Esophagus muscularis mucosa (tissue), 4 donors: ENCODE data around the gene METTL15. TPM values are rescaled to one million over a fixed set of nuclear protein-coding genes. Genes with fewer than 3 reads are reported as not detected.
"Not testable (repeated sequence)": the region's sequence is repeated elsewhere in the genome, so short reads cannot be mapped to it uniquely, and the experiment has no call there.

Source experiments
- DNase-seq: peaks from one replicate; pipeline ENCODE4 v3.0.0-alpha.2; 2017; ENCODE audit errors: extremely low spot score
- H3K27ac ChIP-seq, 4 donors: fragments of 200-600 bp; sonication (generic); replicated peaks in 1 of 4; 1 replicate in 3 of 4; 2 replicates in 1 of 4; pipeline ENCODE4 v1.5.1; 2016 to 2019; ENCODE audit warnings: mild to moderate bottlenecking in 1 of 4
- H3K27me3 ChIP-seq, 4 donors: fragments of 200-600 bp; sonication (generic); one replicate each; pipeline versions ENCODE4 v1.5.1 to v1.6.0; 2016 to 2019
- H3K36me3 ChIP-seq, 4 donors: fragments of 200-600 bp; sonication (generic); one replicate each; pipeline ENCODE4 v1.5.1; 2016 to 2019
- H3K4me1 ChIP-seq, 4 donors: fragments of 200-600 bp; sonication (generic); one replicate each; pipeline ENCODE4 v1.5.1; 2016 to 2019
- H3K4me3 ChIP-seq, 4 donors: fragments of 200-600 bp; sonication (generic); 1 replicate in 2 of 4; 2 replicates in 2 of 4; pipeline ENCODE4 v1.5.1; 2016 to 2019; ENCODE audit warnings: mild to moderate bottlenecking in 4 of 4, moderate library complexity in 1 of 4
- H3K9me3 ChIP-seq, 4 donors: fragments of 200-600 bp; sonication (generic); 1 replicate in 3 of 4; 2 replicates in 1 of 4; pipeline ENCODE4 v1.5.1; 2016 to 2019
- EP300 ChIP-seq: sonication (generic); formaldehyde crosslinking; IDR thresholded peaks from one replicate; pipeline ENCODE4 v1.6.1; 2017; ENCODE audit warnings: antibody characterized with exemption
- POLR2A ChIP-seq: fragments of 450-650 bp; IDR thresholded peaks from one replicate; pipeline ENCODE4 v1.6.1; 2017; ENCODE audit warnings: antibody characterized with exemption, moderate library complexity, mild to moderate bottlenecking, low read depth
- POLR2AphosphoS5 ChIP-seq, 2 donors: sonication (generic); formaldehyde crosslinking; IDR thresholded peaks; one replicate each; pipeline ENCODE4 v1.6.1; 2017; ENCODE audit warnings: antibody characterized with exemption in 2 of 2
- WGBS: methylation state at CpG from one replicate; pipeline ENCODE4 v1.1.5; 2018; 5-methylcytosine and 5-hydroxymethylcytosine counted together
- intact Hi-C: fragments of 100-400 bp; cut with DNase I; formaldehyde crosslinking; loops from one replicate; pipeline ENCODE4 v1.15.1; 2023
- total RNA-seq, 4 donors: library from RNA; depleted of rRNA; stranded (reverse); fragments of >200 nt; gene quantifications; one replicate each; pipeline versions ENCODE4 v1.1.0 to v1.2.1, GENCODE V29; 2016
- TF ChIP-seq, protein P1 (sequence below), 3 experiments: fragments of 200-600 bp in 2 of 3; fragments of 450-650 bp in 1 of 3; sonication (generic) in 2 of 3; IDR thresholded peaks; one replicate each; pipeline ENCODE4 v1.5.1; 2017 to 2019; ENCODE audit warnings: antibody characterized with exemption in 3 of 3, mild to moderate bottlenecking in 2 of 3, moderate library complexity in 1 of 3

The METTL15 gene
- total RNA-seq, 4 donors from 2014 or later, result 7.5 to 10.0 (median 8.5) TPM

DNA sequence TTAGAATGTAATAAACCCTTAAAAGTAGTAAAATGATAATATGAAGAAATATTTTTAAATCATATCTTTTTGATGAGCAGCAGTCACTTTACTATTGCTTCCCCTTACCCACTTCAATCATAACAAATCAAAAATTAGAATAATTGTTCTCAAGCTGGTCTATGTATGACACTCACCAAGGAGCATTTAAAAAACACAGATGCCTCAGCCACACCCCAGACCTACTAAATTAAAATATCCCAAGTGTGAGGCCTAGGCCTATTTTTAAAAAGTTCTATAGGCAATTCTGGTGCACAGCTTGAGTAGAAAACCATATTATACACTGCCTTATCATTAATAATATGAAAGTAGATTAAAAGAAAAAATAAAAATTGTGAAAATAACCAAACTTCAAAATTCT lies 15.4 kb upstream of the METTL15 start:
- no peaks in the 10 kb centered on the region for H3K4me1 ChIP-seq
- intact Hi-C loops, result no loop called here
- H3K4me3 ChIP-seq, result no peak overlapping the region
- TF ChIP-seq POLR2AphosphoS5 (IDR thresholded peaks at IDR 0.05), result no peak
- TF ChIP-seq EP300, result no peak
- TF ChIP-seq, protein P1, sequence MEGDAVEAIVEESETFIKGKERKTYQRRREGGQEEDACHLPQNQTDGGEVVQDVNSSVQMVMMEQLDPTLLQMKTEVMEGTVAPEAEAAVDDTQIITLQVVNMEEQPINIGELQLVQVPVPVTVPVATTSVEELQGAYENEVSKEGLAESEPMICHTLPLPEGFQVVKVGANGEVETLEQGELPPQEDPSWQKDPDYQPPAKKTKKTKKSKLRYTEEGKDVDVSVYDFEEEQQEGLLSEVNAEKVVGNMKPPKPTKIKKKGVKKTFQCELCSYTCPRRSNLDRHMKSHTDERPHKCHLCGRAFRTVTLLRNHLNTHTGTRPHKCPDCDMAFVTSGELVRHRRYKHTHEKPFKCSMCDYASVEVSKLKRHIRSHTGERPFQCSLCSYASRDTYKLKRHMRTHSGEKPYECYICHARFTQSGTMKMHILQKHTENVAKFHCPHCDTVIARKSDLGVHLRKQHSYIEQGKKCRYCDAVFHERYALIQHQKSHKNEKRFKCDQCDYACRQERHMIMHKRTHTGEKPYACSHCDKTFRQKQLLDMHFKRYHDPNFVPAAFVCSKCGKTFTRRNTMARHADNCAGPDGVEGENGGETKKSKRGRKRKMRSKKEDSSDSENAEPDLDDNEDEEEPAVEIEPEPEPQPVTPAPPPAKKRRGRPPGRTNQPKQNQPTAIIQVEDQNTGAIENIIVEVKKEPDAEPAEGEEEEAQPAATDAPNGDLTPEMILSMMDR (IDR thresholded peaks at IDR 0.05), result no peak
- no peak for TF ChIP-seq POLR2A
- H3K36me3 ChIP-seq, result no peaks in the 10 kb centered on the region
- H3K27me3 ChIP-seq, result no peaks in the 10 kb centered on the region
- H3K27ac ChIP-seq, result no peak overlapping the region
- no peak for DNase-seq
- no peaks in the 10 kb centered on the region for H3K9me3 ChIP-seq

DNA sequence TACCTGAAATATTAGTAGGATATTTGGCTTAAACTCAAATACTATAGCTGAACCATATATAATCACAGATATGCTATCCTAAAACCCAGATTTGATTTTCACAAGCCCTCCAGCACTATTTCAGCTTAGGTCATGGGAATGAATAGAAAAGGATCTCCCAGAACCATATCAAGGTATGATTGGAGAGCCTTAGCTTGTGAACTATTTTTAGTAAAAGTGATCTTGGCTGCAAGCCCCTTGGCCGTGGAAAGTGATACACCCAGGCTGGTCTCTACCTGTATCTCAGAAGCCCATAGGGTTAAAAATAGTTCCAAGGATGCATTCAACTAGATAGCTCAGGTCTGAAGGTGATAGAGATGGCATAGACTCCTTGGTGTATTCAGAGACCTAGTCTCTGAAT lies 9.9 kb upstream of the METTL15 start:
- TF ChIP-seq EP300, result no peak
- TF ChIP-seq, protein P1 (IDR thresholded peaks at IDR 0.05), result no peak
- H3K36me3 ChIP-seq, result no peaks in the 10 kb centered on the region
- H3K27ac ChIP-seq, result no peak overlapping the region
- no peak for DNase-seq
- no peaks in the 10 kb centered on the region for H3K27me3 ChIP-seq
- 50% methylated on average over 1 of the region's 1 CpG for WGBS
- no peak overlapping the region for H3K4me3 ChIP-seq
- H3K4me1 ChIP-seq, result no peaks in the 10 kb centered on the region
- intact Hi-C loops, result no loop called here
- no peaks in the 10 kb centered on the region for H3K9me3 ChIP-seq

DNA sequence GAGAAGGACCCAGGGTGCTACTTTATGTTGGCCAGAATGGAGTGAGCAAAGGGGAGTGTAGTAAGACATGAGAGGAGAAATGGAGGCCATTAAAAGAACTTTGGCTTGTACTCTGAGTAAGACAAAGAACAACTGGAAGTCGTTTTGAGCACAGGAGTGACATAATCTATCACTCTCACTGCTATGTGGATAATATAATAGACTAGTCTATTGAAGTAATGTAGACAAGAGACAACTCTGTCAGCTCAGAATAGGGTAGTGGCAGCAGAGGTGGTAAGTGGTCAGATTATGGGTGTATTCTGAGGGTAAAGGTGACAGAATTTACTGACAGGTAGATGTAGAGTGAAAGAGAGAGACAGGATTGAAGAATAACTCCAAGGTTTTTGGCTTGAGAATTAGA lies 8.5 kb upstream of the METTL15 start:
- no peak for TF ChIP-seq EP300
- H3K4me3 ChIP-seq, result no peak overlapping the region
- DNase-seq, result no peak
- intact Hi-C loops, result no loop called here
- 42% methylated on average over 1 of the region's 1 CpG for WGBS
- H3K4me1 ChIP-seq, result no peaks in the 10 kb centered on the region
- H3K9me3 ChIP-seq, result no peaks in the 10 kb centered on the region
- H3K36me3 ChIP-seq, result no peaks in the 10 kb centered on the region
- no peaks in the 10 kb centered on the region for H3K27me3 ChIP-seq
- no peak overlapping the region for H3K27ac ChIP-seq

DNA sequence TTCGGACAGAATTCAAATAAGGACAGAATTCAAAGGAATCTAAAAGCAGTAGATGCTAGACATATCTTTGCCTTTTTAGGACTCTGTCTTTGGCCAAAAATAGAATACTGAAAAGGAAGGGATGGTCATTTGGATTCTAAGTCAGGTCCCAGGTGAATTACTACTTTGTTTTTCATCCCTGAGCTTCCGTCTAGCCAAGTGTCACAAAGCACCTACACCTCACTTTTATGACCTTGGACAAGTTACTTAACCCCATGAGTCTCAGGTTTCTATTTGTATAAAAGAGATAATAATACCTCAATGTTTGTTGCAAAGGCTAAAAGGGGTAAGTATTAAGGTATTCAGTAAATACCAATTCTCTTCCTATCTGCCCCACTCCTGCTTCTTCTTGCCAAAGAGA lies 7.5 kb upstream of the METTL15 start:
- no peak for TF ChIP-seq POLR2AphosphoS5 (IDR thresholded peaks at IDR 0.05)
- no peak for TF ChIP-seq EP300
- TF ChIP-seq POLR2A, result no peak
- TF ChIP-seq, protein P1 (IDR thresholded peaks at IDR 0.05), result no peak
- no peaks in the 10 kb centered on the region for H3K9me3 ChIP-seq
- 88% methylated on average over 2 of the region's 2 CpGs for WGBS
- intact Hi-C loops, result no loop called here
- no peak for DNase-seq
- no peak overlapping the region for H3K4me3 ChIP-seq
- no peaks in the 10 kb centered on the region for H3K27me3 ChIP-seq
- no peak overlapping the region for H3K27ac ChIP-seq
- H3K36me3 ChIP-seq, result no peaks in the 10 kb centered on the region
- no peaks in the 10 kb centered on the region for H3K4me1 ChIP-seq

DNA sequence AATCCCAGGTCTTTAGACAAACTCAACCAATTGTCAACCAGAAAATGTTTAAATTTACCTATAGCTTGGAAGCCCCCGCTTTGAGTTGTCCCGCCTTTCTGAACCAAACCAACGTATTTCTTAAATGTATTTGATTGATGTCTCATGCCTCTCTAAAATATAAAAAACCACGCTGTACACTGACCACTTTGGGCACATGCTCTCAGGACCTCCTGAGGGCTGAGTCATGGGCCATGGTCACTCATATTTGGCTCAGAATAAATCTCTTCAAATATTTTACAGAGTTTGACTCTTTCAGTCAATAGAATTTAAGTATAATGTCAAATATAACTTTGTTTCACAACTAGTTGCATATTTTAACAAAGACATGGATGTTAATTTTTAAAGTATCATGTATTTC lies 5.9 kb upstream of the METTL15 start:
- H3K27ac ChIP-seq, H3K4me3 ChIP-seq, DNase-seq, intact Hi-C loops, H3K36me3 ChIP-seq, H3K4me1 ChIP-seq, H3K9me3 ChIP-seq, H3K27me3 ChIP-seq: not testable (repeated sequence)
- WGBS, result 94% methylated on average over 4 of the region's 4 CpGs

DNA sequence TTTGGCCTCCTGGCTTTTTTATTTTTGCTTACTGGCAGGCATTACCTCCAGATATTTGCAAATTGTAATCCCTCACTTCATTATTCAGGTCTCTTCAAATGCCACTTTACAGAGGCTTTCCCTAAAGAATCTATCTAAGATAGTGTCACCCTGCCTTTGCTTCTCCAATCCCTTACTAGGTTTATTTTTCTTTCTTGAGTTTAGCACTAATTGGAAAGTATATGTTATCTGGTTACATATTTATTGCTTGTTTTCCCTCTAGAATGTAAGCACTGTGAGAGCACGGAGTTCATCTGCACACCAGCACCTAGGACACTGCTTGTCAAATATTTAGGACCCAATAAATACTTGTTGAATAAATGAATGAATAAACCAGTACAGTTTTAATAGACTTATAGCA lies 3.8 kb upstream of the METTL15 start:
- Histone ChIP-seq H3K27me3 (no peaks in the 10 kb centered on the region), H3K36me3 (no peaks in the 10 kb centered on the region), H3K9me3 (no peaks in the 10 kb centered on the region), H3K4me3 (no peak overlapping the region), H3K27ac (no peak overlapping the region), H3K4me1 (peaks cover 17 to 24% (median 19%) of the 10 kb centered on the region in 4 donors)
- WGBS, result 93% methylated on average over 1 of the region's 1 CpG
- no peak for TF ChIP-seq EP300
- TF ChIP-seq, protein P1 (IDR thresholded peaks at IDR 0.05), result no peak
- TF ChIP-seq POLR2A, result no peak
- TF ChIP-seq POLR2AphosphoS5 (IDR thresholded peaks at IDR 0.05), result no peak
- DNase-seq, result no peak
- intact Hi-C loops, result no loop called here
